GM21447 (cell line): ENCODE results near the gene ODAD3.
"Not testable (repeated sequence)": the region's sequence is repeated elsewhere in the genome, so short reads cannot be mapped to it uniquely, and the experiment has no call there.

Experiments
- ATAC-seq: cut with Tn5 transposase; IDR thresholded peaks from one replicate; pipeline ENCODE4 v1.9.1; 2021; ENCODE audit not compliant: unreplicated experiment

The ODAD3 gene

GRCh38 chr19:11406703-11407236 lies 28.2 kb downstream of the ODAD3 start:
- ATAC-seq: not testable (repeated sequence)

DNA sequence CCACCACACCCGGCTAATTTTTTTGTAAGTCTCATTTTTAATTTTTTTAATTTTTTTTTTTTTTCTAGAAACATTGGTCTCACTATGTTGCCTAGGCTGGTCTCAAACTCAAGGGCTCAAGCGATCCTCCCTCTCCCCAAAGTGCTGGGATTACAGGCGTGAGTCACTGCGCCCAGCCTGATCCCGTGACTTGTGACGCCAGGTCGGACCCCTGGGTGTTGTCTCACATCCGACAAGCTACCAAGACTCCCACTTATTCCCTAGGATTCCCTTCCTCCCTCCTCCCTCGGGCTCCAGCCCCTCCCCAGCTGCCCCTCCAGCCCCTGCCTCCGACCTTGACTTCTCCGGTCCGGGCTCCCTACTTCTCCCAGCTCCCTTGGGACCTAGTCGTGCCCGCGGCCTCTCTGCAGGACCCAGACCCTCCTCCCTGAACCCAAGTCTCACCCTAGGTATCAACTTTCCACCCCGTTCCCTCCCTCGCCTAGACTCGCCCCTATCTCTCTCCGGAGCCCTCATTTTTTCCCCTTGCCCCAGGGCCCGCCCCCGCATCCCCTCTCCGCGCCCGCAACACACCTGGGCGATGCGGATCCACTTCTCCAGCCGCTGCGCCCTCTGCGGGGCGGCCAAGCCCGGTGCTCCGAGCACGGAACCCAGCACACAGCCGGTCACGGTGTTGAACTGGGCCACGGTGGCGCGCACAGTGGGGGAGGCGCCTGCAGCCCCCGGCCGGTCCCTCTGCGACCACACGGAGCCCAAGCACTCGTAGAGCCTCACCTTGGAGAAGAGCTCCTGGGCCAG lies 28.9 kb downstream of the ODAD3 start:
- no peak for ATAC-seq

DNA sequence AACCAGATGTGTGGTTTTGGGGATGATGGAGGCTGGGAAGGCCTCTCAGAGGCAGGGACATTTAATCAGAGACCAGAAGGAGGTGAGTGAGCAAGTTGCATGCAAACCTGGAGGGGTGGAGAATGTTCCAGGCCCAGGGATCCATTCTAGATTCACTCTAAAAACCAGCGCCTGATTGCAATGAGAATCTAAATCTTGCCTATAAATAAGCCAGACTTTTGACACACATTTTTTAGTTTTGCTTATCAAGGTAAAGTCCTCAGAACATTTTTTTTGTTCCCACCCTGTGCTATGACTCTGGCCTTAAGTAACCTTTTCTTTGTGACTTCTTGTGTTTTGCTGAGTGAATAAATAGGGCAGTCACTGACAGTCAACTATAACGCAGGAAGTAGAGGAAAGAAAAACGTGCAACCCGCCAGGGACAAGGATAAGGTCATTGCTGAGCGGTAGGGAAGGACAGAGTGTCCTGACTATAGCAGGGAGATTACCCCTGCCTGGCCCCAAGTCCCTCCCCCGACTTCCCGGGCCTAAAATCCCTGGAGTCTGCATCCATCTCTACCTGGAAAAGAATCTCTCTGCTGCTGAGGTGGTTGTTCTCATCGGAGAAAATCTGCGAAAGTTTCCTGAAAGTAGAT lies 30.2 kb downstream of the ODAD3 start:
- ATAC-seq: no peak

DNA sequence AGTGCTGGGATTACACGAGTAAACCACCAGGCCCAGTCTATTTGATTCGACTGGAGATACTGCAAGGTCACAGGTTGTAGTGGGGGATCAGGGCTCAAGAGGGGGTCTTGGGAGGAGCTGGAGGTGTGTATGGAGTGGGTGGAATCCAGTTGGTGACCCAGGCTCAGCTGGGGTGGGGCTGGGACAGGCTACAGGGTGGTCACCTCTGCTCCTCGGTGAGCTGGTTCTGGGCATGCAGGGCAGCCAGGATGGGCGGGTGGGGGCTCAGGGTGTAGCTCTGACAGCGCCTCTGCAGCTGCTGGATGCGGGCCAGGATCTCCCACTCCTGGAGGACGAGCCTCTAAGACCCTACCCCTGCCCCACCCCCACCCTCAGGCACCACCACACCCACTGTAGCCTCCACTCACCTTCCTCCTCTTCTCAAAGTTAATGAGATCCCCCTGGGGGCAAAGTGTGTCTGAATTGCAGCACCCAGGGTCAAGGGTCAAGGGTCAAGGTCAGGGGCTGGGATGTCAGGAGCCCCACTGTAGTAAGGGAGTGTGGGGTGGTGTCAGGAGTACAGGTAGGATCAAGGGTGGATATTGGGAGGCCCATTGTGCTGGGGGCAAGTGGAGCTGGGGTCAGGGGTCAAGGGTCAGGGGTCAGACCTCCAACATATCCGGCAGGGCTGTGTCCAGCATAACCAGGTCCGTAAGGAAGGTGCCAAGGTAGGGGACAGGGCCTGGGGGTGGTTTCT lies 32.9 kb downstream of the ODAD3 start:
- ATAC-seq: no peak

DNA sequence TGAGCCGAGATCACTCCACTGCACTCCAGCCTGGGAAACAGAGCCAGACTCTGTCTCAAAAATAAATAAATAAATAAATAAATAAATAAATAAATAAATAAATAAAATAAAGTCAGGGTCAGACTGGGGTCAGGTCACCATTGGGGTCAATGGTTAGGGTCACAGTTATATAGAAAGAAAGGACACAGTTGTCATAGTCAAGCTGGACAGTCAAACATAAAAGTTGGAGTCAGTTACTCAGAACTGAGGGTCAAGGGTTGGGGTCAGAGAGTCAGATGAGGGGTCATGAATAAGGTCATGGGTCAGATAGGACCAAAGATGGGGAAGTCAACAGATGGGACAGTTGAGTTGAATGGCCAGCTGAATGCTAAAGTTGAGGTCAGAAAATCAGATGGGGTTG lies 34.1 kb downstream of the ODAD3 start:
- no peak for ATAC-seq

DNA sequence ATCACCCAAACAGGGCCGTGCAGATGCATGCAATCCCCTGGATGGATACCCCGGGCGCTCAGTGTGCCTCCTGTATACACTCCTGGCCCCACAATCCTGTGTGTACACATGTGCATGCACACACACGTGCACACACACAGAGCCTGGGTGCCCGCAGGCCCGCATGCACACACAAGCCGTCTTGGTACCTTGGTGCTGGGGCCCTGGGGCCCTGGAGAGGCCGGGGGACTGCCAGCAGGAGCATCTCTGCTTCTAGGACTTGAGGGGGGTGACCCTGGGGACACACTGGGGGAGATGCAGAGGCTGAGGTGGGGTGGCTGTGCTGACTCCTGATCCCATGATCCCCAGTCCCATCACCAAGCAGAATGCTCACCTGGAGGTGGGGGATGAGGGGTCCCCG lies 35.3 kb downstream of the ODAD3 start:
- no peak for ATAC-seq

DNA sequence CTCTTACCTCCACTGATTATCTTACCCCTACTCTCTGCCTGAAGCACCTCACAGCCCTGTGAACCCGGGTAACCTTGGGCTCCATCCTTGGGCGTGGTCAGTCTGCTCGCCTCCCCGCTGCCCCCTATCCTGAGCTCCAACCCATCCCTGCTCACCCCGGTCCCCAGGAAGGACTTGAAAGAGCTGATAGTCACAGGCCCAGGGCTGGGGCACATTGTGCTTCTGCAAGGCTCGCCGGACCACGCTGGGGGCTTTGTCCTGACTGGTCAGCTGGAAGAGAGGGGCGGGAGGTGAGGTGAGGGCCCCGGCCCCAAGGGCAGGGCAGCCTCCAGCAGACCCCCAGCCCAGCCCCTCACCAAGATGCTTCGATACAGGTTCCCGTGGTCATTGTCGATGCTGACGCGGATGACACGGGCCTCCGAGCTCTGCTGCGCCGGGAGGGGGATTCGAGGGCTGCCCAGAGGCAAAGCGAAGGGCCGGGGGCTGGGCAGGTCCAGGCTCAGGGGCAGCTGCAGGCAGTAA lies 37.8 kb downstream of the ODAD3 start:
- no peak for ATAC-seq

- no peak for ATAC-seq
Observed at GRCh38 chr19:11390933-11391680, 43.8 kb downstream of the ODAD3 start.

- ATAC-seq: no peak
Observed at GRCh38 chr19:11390359-11390758, 44.6 kb downstream of the ODAD3 start.

DNA sequence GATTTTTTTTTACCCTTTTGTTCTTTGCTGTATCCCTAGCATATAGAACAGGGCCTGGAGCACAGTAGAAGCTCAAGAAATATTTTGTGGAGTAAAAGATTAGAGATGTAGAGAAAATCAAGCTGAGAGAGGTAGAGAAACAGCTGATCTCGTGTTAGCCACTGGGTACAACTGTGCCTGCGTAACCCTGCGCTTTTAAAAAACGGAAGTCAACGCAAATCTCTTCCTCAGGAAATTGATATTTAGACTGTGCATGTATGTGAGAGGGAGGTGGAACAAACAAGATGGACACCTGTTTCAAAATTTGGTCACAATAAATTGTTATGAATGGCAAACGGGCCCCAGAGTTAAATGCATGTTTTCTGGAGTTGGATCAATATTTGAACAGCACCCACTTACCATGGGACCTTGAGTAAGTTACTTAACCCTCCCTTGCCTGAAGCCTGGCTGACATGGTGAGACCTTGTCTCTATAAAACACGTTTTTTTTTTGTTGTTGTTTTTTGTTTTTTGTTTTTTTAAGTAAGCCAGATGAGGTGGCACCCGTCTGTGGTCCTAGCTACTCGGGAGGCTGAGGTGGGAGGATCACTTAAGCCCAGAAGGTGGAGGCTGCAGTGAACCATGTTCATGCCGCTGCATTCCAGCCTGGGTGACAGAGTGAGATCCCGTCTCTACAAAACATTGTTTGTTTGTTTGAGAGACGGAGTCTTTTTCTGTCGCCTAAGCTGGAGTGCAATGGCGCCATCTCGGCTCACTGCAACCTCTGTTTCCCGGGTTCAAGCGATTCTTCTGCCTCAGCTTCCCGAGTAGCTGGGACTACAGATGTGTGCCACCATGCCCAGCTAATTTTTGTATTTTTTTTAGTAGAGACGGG lies 47.5 kb downstream of the ODAD3 start:
- no peak for ATAC-seq

DNA sequence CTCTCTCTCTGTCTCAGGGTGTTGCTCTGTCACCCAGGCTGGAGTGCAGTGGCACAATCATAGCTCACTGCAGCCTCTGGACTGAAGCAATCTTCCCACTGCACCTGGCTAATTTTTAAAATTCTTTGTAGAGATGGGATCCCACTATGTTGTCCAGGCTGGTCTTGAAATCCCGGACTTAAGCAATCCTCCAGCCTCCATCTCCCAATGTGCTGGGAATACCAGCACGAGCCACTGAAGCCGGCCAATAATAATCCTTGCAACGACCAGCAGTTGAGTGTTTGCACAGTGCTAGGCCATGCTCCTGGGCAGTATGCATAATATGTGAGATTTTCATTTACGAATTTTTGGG lies 50.2 kb downstream of the ODAD3 start:
- ATAC-seq: no peak

DNA sequence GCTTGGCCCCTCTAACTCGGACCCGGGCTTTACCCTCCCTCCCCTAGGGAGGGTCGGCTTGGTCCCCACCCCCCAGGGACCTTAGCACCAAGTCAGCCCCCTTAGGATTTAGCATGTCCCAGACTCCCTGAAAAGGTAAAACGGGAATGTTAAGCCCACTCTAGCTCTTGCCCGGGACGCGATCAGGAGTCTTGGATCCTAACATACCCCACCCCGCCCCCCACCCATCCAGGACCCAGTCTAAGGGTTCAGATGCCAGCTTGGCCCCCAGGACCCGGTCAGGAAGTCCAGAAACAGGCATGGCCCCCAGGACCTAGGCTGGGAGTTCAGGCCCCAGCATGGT lies 51.2 kb downstream of the ODAD3 start:
- no peak for ATAC-seq

GRCh38 chr19:11382898-11383705 lies 51.8 kb downstream of the ODAD3 start:
- no peak for ATAC-seq

- peak; percentile 74 for ATAC-seq
Observed at GRCh38 chr19:11380653-11381537, 54.0 kb downstream of the ODAD3 start.

- no peak for ATAC-seq
Observed at GRCh38 chr19:11379857-11380350, 55.0 kb downstream of the ODAD3 start.

GRCh38 chr19:11379269-11379845 lies 55.6 kb downstream of the ODAD3 start:
- not testable (repeated sequence) for ATAC-seq

- no peak for ATAC-seq
Observed at GRCh38 chr19:11378319-11379189, 56.4 kb downstream of the ODAD3 start.
